Neural crest cell (in vitro differentiated cells): ENCODE data around the gene PKMYT1. TPM values are rescaled to one million over a fixed set of nuclear protein-coding genes. Genes with fewer than 3 reads are reported as not detected.

ENCODE experiments used
- DNase-seq: peaks from one replicate; pipeline ENCODE4 v3.0.0; 2021; ENCODE audit warnings: low read depth, mixed read lengths, low spot score
- H3K27ac Mint-ChIP-seq: one replicate; pipeline ENCODE4 v1.8.0; 2021; ENCODE audit warnings: mild to moderate bottlenecking, mixed read lengths; ENCODE audit not compliant: unreplicated experiment
- H3K27me3 Mint-ChIP-seq: 2 replicates; pipeline ENCODE4 v1.8.0; 2021; ENCODE audit warnings: low read depth, mild to moderate bottlenecking, mixed read lengths
- H3K36me3 Mint-ChIP-seq: 2 replicates; pipeline ENCODE4 v1.8.0; 2021; ENCODE audit warnings: low read depth, mild to moderate bottlenecking, mixed read lengths
- H3K4me1 Mint-ChIP-seq: 2 replicates; pipeline ENCODE4 v1.8.0; 2021; ENCODE audit warnings: mixed read lengths
- H3K4me3 Mint-ChIP-seq: one replicate; pipeline ENCODE4 v1.8.0; 2021; ENCODE audit warnings: mild to moderate bottlenecking, mixed read lengths
- H3K9me3 Mint-ChIP-seq: 2 replicates; pipeline ENCODE4 v1.8.0; 2021; ENCODE audit warnings: mixed read lengths
- long read RNA-seq: library from polyadenylated mRNA; unstranded; transcript quantifications from one replicate; pipeline ENCODE4 v2.0.0, GENCODE V29; 2020
- total RNA-seq: library from RNA; stranded (reverse); gene quantifications from 2 replicates; pipeline ENCODE4 v1.2.1, GENCODE V29; 2021
- TF ChIP-seq, protein P1 (sequence below): fragments of 200-600 bp; sonication (generic); conservative IDR thresholded peaks from 2 replicates; pipeline ENCODE4 v1.5.0; 2021; ENCODE audit warnings: antibody characterized with exemption, mild to moderate bottlenecking

The PKMYT1 gene
- total RNA-seq = 80.1 and 82.2 TPM in 2 replicates
- long read RNA-seq, partial matches to known transcripts = 1 of 5 reads
- long read RNA-seq, other reads (novel, unspliced or antisense) = 1 of 5 reads

DNA sequence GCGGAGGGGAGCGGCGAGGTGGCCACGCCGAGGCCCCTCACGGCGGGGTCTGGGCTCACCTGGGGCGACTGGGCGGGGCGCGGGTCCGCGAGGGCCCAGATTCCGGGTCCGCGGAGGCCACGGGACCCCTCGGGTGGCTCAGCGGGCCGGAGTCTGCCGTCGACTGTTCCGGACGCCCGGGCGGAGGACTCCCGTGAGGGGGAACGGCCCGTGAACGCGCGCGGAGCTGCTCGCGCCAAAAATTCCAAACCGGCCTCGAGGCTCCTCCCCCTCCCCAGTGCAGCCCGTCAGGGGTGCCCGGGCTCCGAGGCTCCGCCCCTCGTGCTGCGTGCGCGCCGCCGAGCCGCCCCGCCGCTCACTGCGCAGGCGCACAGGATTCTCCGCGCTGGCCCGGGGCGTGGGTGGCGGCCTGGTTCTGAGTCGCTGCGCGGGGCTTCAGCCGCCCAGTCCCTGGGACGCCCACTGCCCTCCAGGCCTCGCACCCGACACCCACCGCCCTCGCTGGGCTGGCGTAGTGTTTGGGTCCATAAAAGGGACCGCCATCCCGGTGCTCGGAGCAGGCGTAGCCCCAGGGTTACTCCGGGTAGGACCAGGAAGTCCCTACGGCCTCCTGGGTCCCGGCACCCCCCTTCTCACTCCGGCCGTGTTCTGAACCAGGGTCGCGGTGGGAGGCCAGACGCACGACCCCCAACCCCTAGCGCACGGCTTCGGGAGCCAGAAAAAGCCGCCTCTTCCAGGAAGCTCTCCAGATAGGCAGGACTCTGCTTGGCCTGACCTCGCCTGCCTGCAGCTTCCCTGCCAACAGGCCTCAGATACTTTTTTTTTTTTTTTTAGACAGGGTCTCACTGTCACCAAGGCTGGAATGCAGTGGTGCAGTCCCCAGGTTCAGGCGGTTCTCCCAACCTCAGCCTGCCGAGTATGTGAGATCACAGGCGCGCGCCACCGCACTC lies at the start of gene PKMYT1:
Gene PKMYT1, minus strand, starts transcription at position 220 of the 950 bp plus-strand sequence. CDS start 789 bp downstream, outside the sequence.
- H3K27me3 Mint-ChIP-seq = peaks cover 15% of the 10 kb centered on the region
- no peaks in the 10 kb centered on the region for H3K9me3 Mint-ChIP-seq
- H3K4me1 Mint-ChIP-seq = peaks cover 23% of the 10 kb centered on the region
- TF ChIP-seq, protein P1, sequence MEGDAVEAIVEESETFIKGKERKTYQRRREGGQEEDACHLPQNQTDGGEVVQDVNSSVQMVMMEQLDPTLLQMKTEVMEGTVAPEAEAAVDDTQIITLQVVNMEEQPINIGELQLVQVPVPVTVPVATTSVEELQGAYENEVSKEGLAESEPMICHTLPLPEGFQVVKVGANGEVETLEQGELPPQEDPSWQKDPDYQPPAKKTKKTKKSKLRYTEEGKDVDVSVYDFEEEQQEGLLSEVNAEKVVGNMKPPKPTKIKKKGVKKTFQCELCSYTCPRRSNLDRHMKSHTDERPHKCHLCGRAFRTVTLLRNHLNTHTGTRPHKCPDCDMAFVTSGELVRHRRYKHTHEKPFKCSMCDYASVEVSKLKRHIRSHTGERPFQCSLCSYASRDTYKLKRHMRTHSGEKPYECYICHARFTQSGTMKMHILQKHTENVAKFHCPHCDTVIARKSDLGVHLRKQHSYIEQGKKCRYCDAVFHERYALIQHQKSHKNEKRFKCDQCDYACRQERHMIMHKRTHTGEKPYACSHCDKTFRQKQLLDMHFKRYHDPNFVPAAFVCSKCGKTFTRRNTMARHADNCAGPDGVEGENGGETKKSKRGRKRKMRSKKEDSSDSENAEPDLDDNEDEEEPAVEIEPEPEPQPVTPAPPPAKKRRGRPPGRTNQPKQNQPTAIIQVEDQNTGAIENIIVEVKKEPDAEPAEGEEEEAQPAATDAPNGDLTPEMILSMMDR = no peak
- H3K36me3 Mint-ChIP-seq = no peaks in the 10 kb centered on the region
- H3K27ac Mint-ChIP-seq = peak within 1 kb of the TSS; percentile 71
- DNase-seq = peak; percentile 89
- H3K4me3 Mint-ChIP-seq = peak within 1 kb of the TSS; percentile 88

- DNase-seq = no peak
- peak overlapping the region; percentile 7 for H3K4me3 Mint-ChIP-seq
- H3K36me3 Mint-ChIP-seq = no peaks in the 10 kb centered on the region
- peaks cover 43% of the 10 kb centered on the region for H3K27me3 Mint-ChIP-seq
- no peaks in the 10 kb centered on the region for H3K9me3 Mint-ChIP-seq
- TF ChIP-seq, protein P1 = no peak
- no peak overlapping the region for H3K27ac Mint-ChIP-seq
- H3K4me1 Mint-ChIP-seq = peaks cover 7% of the 10 kb centered on the region
Observed at GRCh38 chr16:3029491-3030221, 49.4 kb upstream of the PKMYT1 start.

- H3K36me3 Mint-ChIP-seq = peaks cover 2% of the 10 kb centered on the region
- no peaks in the 10 kb centered on the region for H3K9me3 Mint-ChIP-seq
- H3K27ac Mint-ChIP-seq = no peak overlapping the region
- no peak overlapping the region for H3K4me3 Mint-ChIP-seq
- H3K27me3 Mint-ChIP-seq = peaks cover 40% of the 10 kb centered on the region
- DNase-seq = no peak
- TF ChIP-seq, protein P1 = no peak
- H3K4me1 Mint-ChIP-seq = peaks cover 14% of the 10 kb centered on the region
Observed at GRCh38 chr16:3028716-3029319, 48.6 kb upstream of the PKMYT1 start.

- Mint-ChIP-seq H3K27me3 (peaks cover 34% of the 10 kb centered on the region), H3K4me1 (peaks cover 19% of the 10 kb centered on the region), H3K27ac (no peak overlapping the region), H3K36me3 (peaks cover 2% of the 10 kb centered on the region), H3K4me3 (no peak overlapping the region), H3K9me3 (no peaks in the 10 kb centered on the region)
- TF ChIP-seq, protein P1 = peak; percentile 88
- DNase-seq = peak; percentile 91
Observed at GRCh38 chr16:3027983-3028715, 47.9 kb upstream of the PKMYT1 start.

DNA sequence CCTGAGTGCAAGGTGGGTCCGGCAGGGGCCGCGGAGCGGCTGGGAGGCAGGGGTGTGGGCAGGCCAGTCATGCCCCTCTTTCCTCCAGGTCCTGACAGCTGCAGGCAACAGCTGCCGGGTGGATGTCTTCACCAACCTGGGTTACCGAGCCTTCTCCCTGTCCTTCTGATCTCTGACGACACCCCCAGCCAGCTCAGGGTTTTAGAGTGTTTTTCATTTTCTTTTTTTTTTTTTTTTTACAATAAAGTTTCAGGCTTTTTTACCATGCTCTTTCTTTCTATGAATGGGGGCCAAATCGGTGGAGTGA lies 47.2 kb upstream of the PKMYT1 start:
- Mint-ChIP-seq H3K27ac (no peak overlapping the region), H3K9me3 (no peaks in the 10 kb centered on the region), H3K27me3 (peaks cover 27% of the 10 kb centered on the region), H3K4me3 (no peak overlapping the region), H3K36me3 (peaks cover 2% of the 10 kb centered on the region), H3K4me1 (peaks cover 22% of the 10 kb centered on the region)
- no peak for DNase-seq
- TF ChIP-seq, protein P1 = no peak
